Thyroid gland (tissue), 4 donors: ENCODE measurements around the gene COMMD4.

Experiments
- CTCF ChIP-seq, 6 experiments: fragments of 200-600 bp in 3 of 6; fragments of 450-650 bp in 3 of 6; sonication (generic) in 3 of 6; IDR thresholded peaks; one replicate each; pipeline ENCODE4 v1.5.1; 2016 to 2019; ENCODE audit warnings: antibody characterized with exemption in 6 of 6, mild to moderate bottlenecking in 2 of 6, inconsistent platforms in 1 of 6, moderate library complexity in 1 of 6
- POLR2A ChIP-seq, 2 donors: fragments of 450-650 bp; IDR thresholded peaks; one replicate each; pipeline ENCODE4 v1.6.1; 2017; ENCODE audit warnings: antibody characterized with exemption in 2 of 2, mild to moderate bottlenecking in 2 of 2, moderate library complexity in 1 of 2

GRCh38 chr15:75362642-75363249, 26.9 kb downstream of the COMMD4 start:
- TF ChIP-seq CTCF (IDR thresholded peaks at IDR 0.05) (no peak), POLR2A (IDR thresholded peaks at IDR 0.05) (no peak)
